Neuronal stem cell (in vitro differentiated cells): ENCODE results near the gene SYT5.

Source experiments
- DNase-seq: peaks from one replicate; pipeline ENCODE4 v3.0.0-alpha.2; 2013; ENCODE audit warnings: low spot score
- H2AFZ ChIP-seq: one replicate; pipeline ENCODE4 v1.6.1; 2013; ENCODE audit warnings: mild to moderate bottlenecking, low read length, inconsistent platforms
- H2AK5ac ChIP-seq: 2 replicates; pipeline ENCODE4 v1.6.1; 2013; ENCODE audit warnings: low read depth, mild to moderate bottlenecking, inconsistent platforms, low read length, moderate library complexity, mixed read lengths
- H2BK120ac ChIP-seq: 2 replicates; pipeline ENCODE4 v1.6.1; 2013; ENCODE audit warnings: low read depth, mild to moderate bottlenecking, inconsistent platforms, low read length, moderate library complexity, mixed read lengths
- H2BK12ac ChIP-seq: one replicate; pipeline ENCODE4 v1.6.1; 2013; ENCODE audit warnings: low read length, inconsistent platforms
- H2BK15ac ChIP-seq: 2 replicates; pipeline ENCODE4 v1.6.1; 2013; ENCODE audit warnings: mild to moderate bottlenecking, low read length, inconsistent platforms, mixed read lengths
- H2BK5ac ChIP-seq: one replicate; pipeline ENCODE4 v1.6.1; 2013; ENCODE audit warnings: inconsistent platforms, mild to moderate bottlenecking, low read length, moderate library complexity
- H3K14ac ChIP-seq: one replicate; pipeline ENCODE4 v1.6.1; 2013; ENCODE audit warnings: low read length, inconsistent platforms
- H3K18ac ChIP-seq: 2 replicates; pipeline ENCODE4 v1.6.1; 2013; ENCODE audit warnings: low read length, inconsistent platforms
- H3K23ac ChIP-seq: 2 replicates; pipeline ENCODE4 v1.6.1; 2013; ENCODE audit warnings: low read depth, mild to moderate bottlenecking, mixed read lengths, low read length, inconsistent platforms; ENCODE audit not compliant: poor library complexity
- H3K27ac ChIP-seq: replicated peaks from 3 replicates; pipeline ENCODE4 v1.5.1; 2013; ENCODE audit warnings: low read length, inconsistent platforms
- H3K27me3 ChIP-seq, 3 experiments: 2 replicates each; pipeline ENCODE4 v1.6.1; 2013; ENCODE audit warnings: low read length in 3 of 3, mild to moderate bottlenecking in 2 of 3, inconsistent platforms in 1 of 3, low read depth in 1 of 3, mixed read lengths in 1 of 3, moderate library complexity in 1 of 3; ENCODE audit not compliant: control insufficient read depth in 3 of 3, insufficient read depth in 3 of 3
- H3K36me3 ChIP-seq, 2 donors: replicated peaks in 1 of 2; 2 replicates each; pipeline ENCODE4 v1.6.1; 2013; ENCODE audit warnings: low read length in 2 of 2; ENCODE audit not compliant: control insufficient read depth in 2 of 2, insufficient read depth in 2 of 2
- H3K4ac ChIP-seq: 2 replicates; pipeline ENCODE4 v1.6.1; 2013; ENCODE audit warnings: inconsistent platforms, mild to moderate bottlenecking, low read length, moderate library complexity
- H3K4me1 ChIP-seq, 2 donors: 1 replicate in 1 of 2; 2 replicates in 1 of 2; pipeline ENCODE4 v1.6.1; 2013; ENCODE audit warnings: low read length in 2 of 2, low read depth in 1 of 2; ENCODE audit not compliant: control insufficient read depth in 2 of 2, insufficient read depth in 1 of 2
- H3K4me2 ChIP-seq: one replicate; pipeline ENCODE4 v1.6.1; 2013; ENCODE audit warnings: mild to moderate bottlenecking, low read length, inconsistent platforms; ENCODE audit not compliant: insufficient read depth, poor library complexity, severe bottlenecking
- H3K4me3 ChIP-seq, 2 donors: 2 replicates each; pipeline ENCODE4 v1.5.1; 2013; ENCODE audit warnings: low read length in 2 of 2, mild to moderate bottlenecking in 2 of 2, inconsistent platforms in 1 of 2, moderate library complexity in 1 of 2
- H3K79me1 ChIP-seq: one replicate; pipeline ENCODE4 v1.6.1; 2013; ENCODE audit warnings: low read depth, mild to moderate bottlenecking, inconsistent platforms, low read length, moderate library complexity
- H3K9ac ChIP-seq: one replicate; pipeline ENCODE4 v1.6.1; 2013; ENCODE audit warnings: mild to moderate bottlenecking, low read depth, low read length, inconsistent platforms; ENCODE audit not compliant: poor library complexity
- H3K9me3 ChIP-seq, 2 donors: replicated peaks in 1 of 2; 2 replicates each; pipeline versions ENCODE3 to v1.6.1; 2013; ENCODE audit warnings: low read length in 2 of 2, mild to moderate bottlenecking in 2 of 2, inconsistent platforms in 1 of 2, low read depth in 1 of 2, mixed read lengths in 1 of 2, moderate library complexity in 1 of 2; ENCODE audit not compliant: control insufficient read depth in 2 of 2, insufficient read depth in 1 of 2
- H4K8ac ChIP-seq: one replicate; pipeline ENCODE4 v1.6.1; 2013; ENCODE audit warnings: low read depth, mild to moderate bottlenecking, inconsistent platforms, low read length, moderate library complexity
- H4K91ac ChIP-seq: one replicate; pipeline ENCODE4 v1.6.1; 2013; ENCODE audit warnings: low read length, low read depth, mild to moderate bottlenecking, inconsistent platforms; ENCODE audit not compliant: poor library complexity
- WGBS, 2 donors: extraction: QIAGEN DNeasy Blood & Tissue Kit; methylation state at CpG; one replicate each; pipeline ENCODE4 v1.1.7; 2013; ENCODE audit warnings: missing lambda C conversion rate in 2 of 2, mixed read lengths in 1 of 2; ENCODE audit not compliant: insufficient read length in 2 of 2, insufficient replicate concordance in 1 of 2; ENCODE audit errors: extremely low coverage in 2 of 2; 5-methylcytosine and 5-hydroxymethylcytosine counted together

The SYT5 gene

GRCh38 chr19:55188625-55189024, 8.5 kb upstream of the SYT5 start:
- peaks cover 0 to 14% (median 0%) of the 10 kb centered on the region in 3 experiments for H3K27me3 ChIP-seq
- H4K8ac ChIP-seq = peak overlapping the region; percentile 17
- H3K14ac ChIP-seq = no peak overlapping the region
- H3K4me1 ChIP-seq = peaks cover 0 to 2% of the 10 kb centered on the region in 2 donors
- H2AK5ac ChIP-seq = no peak overlapping the region
- peak overlapping the region; percentile 11 for H3K4me2 ChIP-seq
- no peak overlapping the region for H2BK5ac ChIP-seq
- H3K79me1 ChIP-seq = no peaks in the 10 kb centered on the region
- H3K9ac ChIP-seq = no peak overlapping the region
- no CpG with 5 or more reads among the region's 8 CpGs for whole genome bisulfite sequencing, 2 donors
- no peak overlapping the region for H2BK12ac ChIP-seq
- H3K27ac ChIP-seq = no peak overlapping the region
- no peak overlapping the region for H4K91ac ChIP-seq
- H3K23ac ChIP-seq = no peak overlapping the region
- no peaks in the 10 kb centered on the region for H3K36me3 ChIP-seq
- H3K4ac ChIP-seq = no peak overlapping the region
- H2BK15ac ChIP-seq = no peak overlapping the region
- no peak overlapping the region for H3K18ac ChIP-seq
- no peaks in the 10 kb centered on the region for H3K9me3 ChIP-seq
- peak overlapping the region; percentile 81 for H2AFZ ChIP-seq
- no peak overlapping the region for H3K4me3 ChIP-seq
- DNase-seq = no peak
- no peak overlapping the region for H2BK120ac ChIP-seq

- peaks cover 0 to 29% (median 11%) of the 10 kb centered on the region in 3 experiments for H3K27me3 ChIP-seq
- H3K4me2 ChIP-seq = no peak overlapping the region
- H3K14ac ChIP-seq = no peak overlapping the region
- H3K23ac ChIP-seq = no peak overlapping the region
- H2AK5ac ChIP-seq = peak overlapping the region; percentile 36
- no peak for DNase-seq
- H3K79me1 ChIP-seq = no peaks in the 10 kb centered on the region
- peaks cover 0 to 2% of the 10 kb centered on the region in 2 donors for H3K4me1 ChIP-seq
- H3K9ac ChIP-seq = no peak overlapping the region
- H3K4me3 ChIP-seq = no peak overlapping the region
- H3K36me3 ChIP-seq = no peaks in the 10 kb centered on the region
- H3K18ac ChIP-seq = no peak overlapping the region
- no peak overlapping the region for H3K27ac ChIP-seq
- H2BK12ac ChIP-seq = no peak overlapping the region
- no peak overlapping the region for H4K8ac ChIP-seq
- H3K9me3 ChIP-seq = no peaks in the 10 kb centered on the region
- H2AFZ ChIP-seq = no peak overlapping the region
- no peak overlapping the region for H3K4ac ChIP-seq
- no peak overlapping the region for H2BK15ac ChIP-seq
- H2BK120ac ChIP-seq = no peak overlapping the region
- no CpG with 5 or more reads among the region's 12 CpGs for WGBS, 2 donors
- H2BK5ac ChIP-seq = no peak overlapping the region
- H4K91ac ChIP-seq = no peak overlapping the region
These were observed 6.0 kb upstream of the SYT5 start for GRCh38 chr19:55186080-55186479.

GRCh38 chr19:55181740-55182139, 1.7 kb upstream of the SYT5 start:
- Histone ChIP-seq H3K18ac (no peak overlapping the region), H3K36me3 (no peaks in the 10 kb centered on the region), H3K4ac (no peak overlapping the region), H3K9me3 (no peaks in the 10 kb centered on the region), H3K79me1 (no peaks in the 10 kb centered on the region), H3K4me1 (peaks cover 6 to 9% of the 10 kb centered on the region in 2 donors), H2BK15ac (no peak overlapping the region), H3K23ac (no peak overlapping the region), H2BK5ac (no peak overlapping the region), H2BK120ac (no peak overlapping the region), H3K9ac (peak overlapping the region; percentile 21), H4K91ac (no peak overlapping the region), H3K14ac (no peak overlapping the region), H3K4me2 (no peak overlapping the region), H4K8ac (no peak overlapping the region), H2AFZ (no peak overlapping the region), H2BK12ac (no peak overlapping the region), H3K4me3 (no peak overlapping the region), H3K27ac (no peak overlapping the region), H3K27me3 (peaks cover 0 to 39% (median 29%) of the 10 kb centered on the region in 3 experiments), H2AK5ac (no peak overlapping the region)
- WGBS, 2 donors = no CpG with 5 or more reads among the region's 20 CpGs
- no peak for DNase-seq

GRCh38 chr19:55178781-55179599, 1.1 kb downstream of the SYT5 start:
- Histone ChIP-seq H2AK5ac (peak overlapping the region; percentile 72), H3K27ac (no peak overlapping the region), H2BK12ac (no peak overlapping the region)

More at GRCh38 chr19:55178781-55179599, 1.1 kb downstream of the SYT5 start:
- peaks cover 3 to 5% of the 10 kb centered on the region in 2 donors for H3K9me3 ChIP-seq
- no peak overlapping the region for H4K8ac ChIP-seq
- H3K4me3 ChIP-seq = peak overlapping the region; percentile 46 to 81
- peak overlapping the region; percentile 25 for H2BK15ac ChIP-seq
- H3K36me3 ChIP-seq = no peaks in the 10 kb centered on the region
- H2BK120ac ChIP-seq = no peak overlapping the region
- peak overlapping the region; percentile 4 for H3K14ac ChIP-seq
- no peak overlapping the region for H3K4ac ChIP-seq
- H2AFZ ChIP-seq = peak overlapping the region; percentile 94
- H3K18ac ChIP-seq = peak overlapping the region; percentile 94
- no CpG with 5 or more reads among the region's 61 CpGs for WGBS, 2 donors
- peak overlapping the region; percentile 37 for H3K9ac ChIP-seq
- H3K79me1 ChIP-seq = no peaks in the 10 kb centered on the region
- H3K4me2 ChIP-seq = peak overlapping the region; percentile 98
- H4K91ac ChIP-seq = no peak overlapping the region
- peaks cover 0 to 51% (median 26%) of the 10 kb centered on the region in 3 experiments for H3K27me3 ChIP-seq
- no peak overlapping the region for H2BK5ac ChIP-seq
- H3K23ac ChIP-seq = peak overlapping the region; percentile 34
- H3K4me1 ChIP-seq = peaks cover 8 to 9% of the 10 kb centered on the region in 2 donors
- peak; percentile 87 for DNase-seq
